Epithelial cell of esophagus (primary cell): ENCODE results near the gene MYCL.

Source experiments
- DNase-seq: peaks from one replicate; pipeline ENCODE4 v3.0.0; 2010; ENCODE audit warnings: low read depth
- H3K4me3 ChIP-seq: 2 replicates; pipeline ENCODE4 v1.5.1; 2011; ENCODE audit warnings: mild to moderate bottlenecking, low read length, control low read depth
- CTCF ChIP-seq: IDR thresholded peaks from 2 replicates; pipeline ENCODE4 v1.5.1; 2011; ENCODE audit warnings: low read depth, mild to moderate bottlenecking, low read length, control low read depth, inconsistent platforms; ENCODE audit not compliant: insufficient read depth; ENCODE audit errors: missing control alignments

The MYCL gene

GRCh38 chr1:39850606-39851216, 51.0 kb downstream of the MYCL start:
- H3K4me3 ChIP-seq = no peak overlapping the region
- DNase-seq = peak; percentile 93
- TF ChIP-seq CTCF = no peak

- no peak overlapping the region for H3K4me3 ChIP-seq
- TF ChIP-seq CTCF = no peak
These were observed 52.5 kb downstream of the MYCL start for GRCh38 chr1:39849203-39849602.

GRCh38 chr1:39847940-39848339, 53.8 kb downstream of the MYCL start:
- DNase-seq = no peak
- no peak for TF ChIP-seq CTCF
- no peak overlapping the region for H3K4me3 ChIP-seq

More at GRCh38 chr1:39849203-39849602, 52.5 kb downstream of the MYCL start:
- DNase-seq = no peak

- TF ChIP-seq CTCF = no peak
- H3K4me3 ChIP-seq = no peak overlapping the region
- DNase-seq = no peak
These were observed 54.9 kb downstream of the MYCL start for GRCh38 chr1:39846796-39847195.

- no peak overlapping the region for H3K4me3 ChIP-seq
- no peak for TF ChIP-seq CTCF
- DNase-seq = peak; percentile 91
These were observed 55.8 kb downstream of the MYCL start for GRCh38 chr1:39845569-39846566.
